LNCAP (cell line): ENCODE data around the gene NKIRAS1.

ENCODE experiments used
- TF ChIP-seq, protein P1 (sequence below): fragments of 450-650 bp; IDR thresholded peaks from 2 replicates; pipeline ENCODE4 v1.5.1; 2017; ENCODE audit warnings: mild to moderate bottlenecking

The NKIRAS1 gene

DNA sequence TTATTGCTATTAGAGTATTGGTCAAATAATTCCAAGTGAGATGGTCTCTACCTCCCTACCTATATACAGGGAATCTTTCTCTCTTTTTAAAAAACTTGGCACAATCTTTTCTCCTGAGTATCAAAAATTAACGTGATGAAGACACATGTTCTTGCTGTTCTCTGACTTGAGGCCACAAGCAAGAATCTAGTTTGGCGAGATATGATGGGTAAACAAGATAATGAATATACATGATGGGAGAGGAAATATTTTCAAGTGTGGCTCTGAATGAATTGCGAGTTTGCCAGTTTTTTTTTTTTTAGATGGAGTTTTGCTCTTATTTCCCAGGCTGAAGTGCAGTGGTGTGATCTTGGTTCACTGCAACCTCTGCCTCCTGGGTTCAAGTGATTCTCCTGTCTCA lies 39.9 kb upstream of the NKIRAS1 start:
- TF ChIP-seq, protein P1, sequence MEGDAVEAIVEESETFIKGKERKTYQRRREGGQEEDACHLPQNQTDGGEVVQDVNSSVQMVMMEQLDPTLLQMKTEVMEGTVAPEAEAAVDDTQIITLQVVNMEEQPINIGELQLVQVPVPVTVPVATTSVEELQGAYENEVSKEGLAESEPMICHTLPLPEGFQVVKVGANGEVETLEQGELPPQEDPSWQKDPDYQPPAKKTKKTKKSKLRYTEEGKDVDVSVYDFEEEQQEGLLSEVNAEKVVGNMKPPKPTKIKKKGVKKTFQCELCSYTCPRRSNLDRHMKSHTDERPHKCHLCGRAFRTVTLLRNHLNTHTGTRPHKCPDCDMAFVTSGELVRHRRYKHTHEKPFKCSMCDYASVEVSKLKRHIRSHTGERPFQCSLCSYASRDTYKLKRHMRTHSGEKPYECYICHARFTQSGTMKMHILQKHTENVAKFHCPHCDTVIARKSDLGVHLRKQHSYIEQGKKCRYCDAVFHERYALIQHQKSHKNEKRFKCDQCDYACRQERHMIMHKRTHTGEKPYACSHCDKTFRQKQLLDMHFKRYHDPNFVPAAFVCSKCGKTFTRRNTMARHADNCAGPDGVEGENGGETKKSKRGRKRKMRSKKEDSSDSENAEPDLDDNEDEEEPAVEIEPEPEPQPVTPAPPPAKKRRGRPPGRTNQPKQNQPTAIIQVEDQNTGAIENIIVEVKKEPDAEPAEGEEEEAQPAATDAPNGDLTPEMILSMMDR = no peak

DNA sequence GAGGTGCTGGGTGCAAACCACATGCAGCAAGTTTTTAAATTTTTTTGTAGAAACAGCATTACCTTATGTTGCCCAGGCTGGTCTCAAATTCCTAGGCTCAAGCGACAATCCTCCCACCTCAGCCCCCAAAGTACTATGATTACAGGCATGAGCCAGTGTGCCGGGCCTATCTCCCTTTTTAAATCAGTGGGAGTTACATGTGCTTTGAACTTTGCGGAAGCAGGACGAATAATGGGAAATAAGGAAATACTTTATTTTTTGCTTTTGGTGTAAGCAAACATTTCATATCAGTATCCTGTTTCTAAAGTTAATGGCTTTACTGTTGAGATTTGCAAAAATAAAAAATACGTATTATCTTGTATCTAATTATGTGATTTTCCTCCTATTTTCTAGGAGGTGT lies 37.4 kb upstream of the NKIRAS1 start:
- TF ChIP-seq, protein P1 = no peak

DNA sequence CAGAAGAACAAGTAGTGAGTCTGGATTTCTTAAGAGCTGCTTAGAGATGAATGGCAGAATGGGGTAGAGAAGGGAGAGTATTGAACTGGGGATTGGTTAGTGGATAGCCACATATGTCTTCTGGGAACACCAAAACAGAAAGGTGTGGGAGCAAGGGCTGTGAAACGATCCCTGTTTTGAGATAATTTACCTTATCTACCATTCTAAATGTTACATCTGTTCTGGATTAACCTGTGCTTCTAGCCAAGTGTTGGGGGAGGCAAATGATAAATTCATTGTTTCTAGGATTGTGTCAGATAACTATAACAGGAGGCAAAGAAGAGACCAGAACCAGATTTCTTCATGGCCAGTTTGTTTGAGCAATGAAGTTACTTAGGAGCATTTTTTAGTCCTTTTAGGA lies 36.7 kb upstream of the NKIRAS1 start:
- TF ChIP-seq, protein P1 = no peak

DNA sequence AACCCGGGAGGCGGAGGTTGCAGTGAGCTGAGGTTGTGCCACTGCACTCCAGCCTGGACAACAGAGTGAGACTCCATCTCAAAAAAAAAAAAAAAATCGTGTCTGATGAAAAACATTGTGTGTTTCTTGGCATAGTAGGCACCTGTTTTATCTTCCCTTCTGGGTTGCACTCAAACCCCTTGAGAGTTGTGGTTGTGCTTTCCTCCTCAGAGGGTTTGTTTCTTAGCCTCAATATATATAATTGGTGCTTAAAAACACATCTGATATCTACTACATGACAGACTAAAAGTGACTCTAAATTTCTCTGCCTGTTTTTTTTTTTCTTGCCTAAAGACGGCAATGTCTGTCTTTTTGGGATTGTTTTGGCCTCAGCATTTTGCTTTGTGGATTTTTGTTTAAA lies 35.9 kb upstream of the NKIRAS1 start:
- TF ChIP-seq, protein P1 = no peak

DNA sequence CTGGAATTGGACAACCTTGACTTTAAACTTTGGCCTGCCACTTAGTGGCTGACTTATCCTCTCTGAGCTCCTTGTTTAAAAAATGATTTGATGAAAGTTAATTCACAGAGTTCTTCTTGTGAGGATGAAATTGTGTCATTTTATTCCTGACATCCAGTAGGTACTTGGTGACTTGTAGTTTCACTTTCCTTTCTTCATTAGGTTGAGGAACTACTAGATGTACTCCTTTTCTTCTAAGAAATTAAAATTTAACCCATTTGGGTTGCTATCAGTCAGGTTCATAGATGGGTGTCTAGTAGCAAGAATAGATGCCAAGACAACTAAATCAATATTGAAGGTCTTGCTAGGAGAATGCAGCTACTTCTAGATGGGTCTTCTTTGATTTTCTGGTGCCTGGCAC lies 33.5 kb upstream of the NKIRAS1 start:
- TF ChIP-seq, protein P1 = no peak

DNA sequence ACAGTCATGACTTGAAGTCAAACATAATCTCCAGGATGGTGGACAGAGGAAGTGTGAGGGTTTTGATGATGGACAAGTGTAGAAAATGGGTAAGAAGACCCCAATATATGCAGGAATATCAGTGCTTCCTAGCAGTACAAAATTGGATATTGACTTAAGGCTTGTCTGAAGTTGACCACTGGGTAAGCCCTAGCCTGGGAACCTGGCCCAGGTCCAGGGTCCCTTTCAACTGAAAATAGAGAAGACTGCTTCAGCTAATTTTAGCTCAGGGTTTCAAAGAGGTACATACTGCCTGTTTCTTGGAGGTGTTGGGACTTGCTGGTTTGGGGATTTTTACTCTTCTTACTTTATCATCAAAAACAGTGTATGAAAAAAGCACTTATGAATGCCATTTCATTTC lies 33.0 kb upstream of the NKIRAS1 start:
- TF ChIP-seq, protein P1 = no peak

DNA sequence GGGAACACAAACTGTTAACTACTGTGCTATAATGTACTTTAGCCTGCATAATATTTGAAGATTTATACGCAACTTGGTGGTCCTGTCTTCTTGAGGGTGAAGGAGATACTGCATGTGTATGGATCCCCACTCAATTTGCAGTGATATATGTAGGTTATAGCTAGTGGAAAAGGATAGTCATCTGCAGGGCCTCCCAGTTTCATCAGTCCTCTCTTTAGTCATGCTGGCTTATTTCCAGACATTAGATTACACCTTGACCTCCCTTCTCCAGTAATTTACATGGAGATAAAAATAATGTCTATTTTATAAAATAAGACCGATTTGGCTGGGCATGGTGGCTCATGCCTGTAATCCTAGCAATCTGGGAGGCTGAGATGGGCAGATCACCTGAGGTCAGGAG lies 32.0 kb upstream of the NKIRAS1 start:
- TF ChIP-seq, protein P1 = no peak

DNA sequence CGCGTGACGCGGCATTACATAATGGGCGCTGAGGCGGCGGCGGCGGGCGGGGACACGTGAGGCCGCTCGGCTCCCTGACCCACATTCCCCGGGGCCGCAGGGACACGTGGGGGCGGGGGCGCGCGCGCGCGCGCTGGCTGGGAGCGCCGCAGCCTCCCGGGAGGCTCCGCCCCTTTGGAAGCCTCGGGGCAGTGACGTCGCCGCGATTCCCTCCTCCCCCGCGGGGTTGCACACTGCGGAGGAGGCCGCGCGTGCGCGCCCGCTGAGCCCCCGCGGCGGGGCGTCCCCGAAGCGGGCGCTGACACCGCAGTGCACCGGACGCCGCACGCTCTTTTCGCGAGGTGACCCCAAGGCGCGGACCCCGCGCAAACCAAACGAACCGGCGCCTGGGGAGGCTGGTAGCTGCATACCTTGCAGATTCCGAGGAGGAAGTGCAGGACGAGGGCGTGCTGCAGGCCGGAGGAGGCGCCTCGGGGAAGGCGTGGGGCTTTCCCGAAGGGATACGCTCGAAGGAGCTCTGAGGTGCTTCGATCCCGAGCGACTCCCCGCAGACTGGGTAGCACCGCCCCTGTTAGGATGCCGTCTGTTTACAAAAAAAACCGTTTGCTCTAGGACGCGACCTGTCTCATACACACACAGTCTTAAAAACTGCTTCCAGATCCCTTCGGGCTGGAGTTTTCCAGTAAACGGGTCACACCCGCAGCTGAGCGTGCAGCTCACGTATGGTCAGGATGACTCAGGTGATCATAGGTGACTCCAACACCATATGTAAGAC lies 29.3 kb upstream of the NKIRAS1 start:
- TF ChIP-seq, protein P1 = no peak
